KBM-7 (cell line): Measurements from ENCODE around the gene LSR.
"Not testable (repeated sequence)": the region's sequence is repeated elsewhere in the genome, so short reads cannot be mapped to it uniquely, and the experiment has no call there.

ENCODE experiments used
- DNase-seq: peaks from one replicate; pipeline ENCODE4 v3.0.0-alpha.2; 2015
- in situ Hi-C: fragments of 300-500 bp; cut with MboI; formaldehyde crosslinking; loops from 2 replicates; pipeline ENCODE4 v1.14.3; 2020; ENCODE audit warnings: low sequenced_read_pairs, low pct_unique_long_range_greater_than_20kb, mixed read lengths

LSR gene

GRCh38 chr19:35239597-35239996 is 9.2 kb upstream of the LSR start:
- DNase-seq, in situ Hi-C loops: not testable (repeated sequence)

DNA sequence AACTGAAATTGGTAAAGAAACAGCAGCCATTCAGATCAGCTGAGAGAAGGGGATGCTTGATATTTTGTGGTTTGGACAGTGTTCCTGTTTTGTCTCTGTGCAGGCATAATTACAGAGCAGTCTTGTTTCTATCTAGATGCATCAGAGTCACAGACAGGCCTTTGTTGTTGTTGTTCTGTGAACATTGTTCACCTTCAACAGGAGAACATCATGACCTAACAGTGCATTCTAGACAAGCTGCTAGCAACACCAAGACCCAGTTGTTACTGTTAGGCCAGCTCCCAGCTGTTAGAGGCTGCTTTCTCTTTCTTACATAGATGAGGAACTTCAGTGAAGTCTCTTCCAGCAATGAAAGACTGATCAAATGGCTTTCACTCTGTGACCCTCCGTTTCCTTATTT is 8.5 kb upstream of the LSR start:
- peak; percentile 54 for DNase-seq
- in situ Hi-C loops: no loop called here

GRCh38 chr19:35241417-35241816 is 7.4 kb upstream of the LSR start:
- in situ Hi-C loops: no loop called here
- no peak for DNase-seq

DNA sequence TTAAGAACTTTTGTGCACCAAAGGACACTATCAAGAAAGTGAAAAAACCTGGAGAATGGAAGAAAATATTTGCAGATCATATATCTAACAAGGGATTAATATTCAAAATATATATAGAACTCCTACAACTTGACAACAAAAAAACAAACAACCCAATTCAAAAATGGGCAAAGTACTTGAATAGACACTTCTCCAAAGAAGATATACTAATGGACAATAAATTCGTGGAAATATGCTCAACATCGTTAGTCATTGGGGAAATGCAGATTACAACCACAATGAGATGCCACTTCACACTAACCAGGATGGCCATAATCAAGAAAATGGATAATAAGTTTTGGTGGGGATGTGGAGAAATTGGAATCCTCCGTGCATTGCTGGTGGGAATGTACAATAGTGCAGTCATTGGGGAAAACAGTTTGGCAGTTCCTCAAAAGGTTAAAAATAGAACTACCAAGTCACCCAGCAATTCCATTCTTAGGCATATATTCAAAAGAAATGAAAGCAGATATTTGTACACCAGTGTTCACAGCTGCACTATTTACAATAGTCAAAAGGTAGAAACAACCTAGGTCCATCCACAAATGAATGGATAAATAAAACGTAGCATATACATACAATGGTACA is 2.2 kb upstream of the LSR start:
- in situ Hi-C loops: no loop called here
- DNase-seq: no peak

- DNase-seq: no peak
- in situ Hi-C loops: no loop called here
Observed at GRCh38 chr19:35247526-35248309, 1.1 kb upstream of the LSR start.

DNA sequence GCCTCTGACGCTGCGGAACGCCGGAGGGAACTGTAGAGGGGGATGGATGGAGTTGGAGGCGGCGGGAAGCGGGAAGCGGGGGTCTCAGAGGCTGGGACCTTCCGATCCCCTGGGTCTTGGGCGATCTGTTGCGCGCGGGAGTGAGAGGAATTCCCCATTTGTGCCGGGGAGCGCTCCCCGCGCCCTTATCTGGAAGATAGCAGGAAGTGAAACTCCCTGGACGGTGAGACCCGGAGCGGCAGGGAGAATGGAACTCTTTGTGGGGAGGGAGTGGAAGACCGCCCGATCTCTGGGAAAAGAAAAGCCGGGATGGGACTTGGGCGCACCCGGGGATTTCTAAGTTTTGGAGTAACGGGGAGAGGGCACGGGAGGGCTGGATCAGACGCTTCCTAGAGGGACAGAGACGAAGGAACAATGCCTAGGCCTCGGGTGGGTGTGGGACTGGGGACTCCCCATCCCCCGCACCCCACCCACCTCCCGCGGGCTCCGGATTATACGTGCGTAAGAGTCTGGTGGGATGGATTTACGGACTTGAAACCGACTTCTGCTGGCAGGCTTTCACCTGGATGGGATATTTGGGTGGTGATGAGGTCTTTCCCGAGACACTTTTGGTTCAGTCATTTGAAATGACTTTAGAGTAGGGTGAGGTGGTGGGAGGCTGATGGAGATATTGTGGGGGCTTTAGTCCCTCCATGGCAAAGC is 495 bp downstream of the LSR start:
- in situ Hi-C loops: no loop called here
- DNase-seq: no peak

GRCh38 chr19:35249848-35250711 is 1.3 kb downstream of the LSR start:
- in situ Hi-C loops: no loop called here
- no peak for DNase-seq

- in situ Hi-C loops: no loop called here
- DNase-seq: no peak
Observed at GRCh38 chr19:35251456-35251855, 2.7 kb downstream of the LSR start.

- in situ Hi-C loops: no loop called here
- DNase-seq: no peak
Observed at GRCh38 chr19:35253316-35254286, 4.8 kb downstream of the LSR start.

DNA sequence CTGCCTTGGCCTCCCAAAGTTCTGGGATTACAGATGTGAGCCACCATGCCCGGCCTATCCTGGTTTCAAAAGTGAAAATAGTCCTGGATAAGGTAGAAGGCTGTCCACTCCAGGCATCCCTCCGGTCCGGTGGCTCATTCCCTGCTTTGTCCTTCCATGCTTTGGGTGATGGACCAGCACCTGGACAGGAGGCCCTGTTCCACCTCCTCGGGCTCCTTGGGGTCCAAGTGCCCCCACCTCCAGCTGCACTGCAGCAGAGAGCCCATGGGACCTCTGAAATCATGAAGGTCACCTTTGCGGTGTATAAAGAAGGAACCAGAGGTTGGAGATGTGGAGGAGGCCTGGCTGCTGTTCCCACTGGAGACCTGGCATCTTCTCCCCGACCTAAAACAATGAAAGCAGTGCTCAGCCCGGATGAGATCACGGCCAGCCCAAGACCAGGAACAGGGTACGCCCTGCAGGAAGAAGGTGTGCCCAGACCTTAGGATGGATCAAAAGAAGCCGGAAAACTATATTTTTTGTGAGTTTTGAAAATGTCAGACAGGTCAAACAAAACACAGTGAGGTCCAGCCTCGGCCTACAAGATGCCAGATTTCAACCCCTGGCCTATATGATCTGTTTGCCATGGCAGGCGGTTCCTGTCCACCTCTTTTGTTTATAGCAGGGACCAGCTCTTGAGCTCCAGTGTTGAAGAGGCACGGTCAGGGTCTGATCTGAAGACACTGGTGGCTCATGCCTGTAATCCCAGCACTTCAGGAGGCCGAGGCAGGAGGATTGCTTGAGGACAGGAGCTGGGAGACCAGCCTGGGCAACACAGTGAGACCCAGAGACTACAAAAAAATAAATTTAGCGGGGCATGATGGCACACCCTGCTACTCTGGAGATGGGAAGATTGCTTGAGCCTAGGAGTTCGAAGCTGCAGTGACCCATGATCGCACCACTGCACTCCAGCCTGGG is 5.8 kb downstream of the LSR start:
- DNase-seq: no peak
- in situ Hi-C loops: no loop called here

GRCh38 chr19:35256566-35256965 is 7.8 kb downstream of the LSR start:
- no peak for DNase-seq
- in situ Hi-C loops: no loop called here

DNA sequence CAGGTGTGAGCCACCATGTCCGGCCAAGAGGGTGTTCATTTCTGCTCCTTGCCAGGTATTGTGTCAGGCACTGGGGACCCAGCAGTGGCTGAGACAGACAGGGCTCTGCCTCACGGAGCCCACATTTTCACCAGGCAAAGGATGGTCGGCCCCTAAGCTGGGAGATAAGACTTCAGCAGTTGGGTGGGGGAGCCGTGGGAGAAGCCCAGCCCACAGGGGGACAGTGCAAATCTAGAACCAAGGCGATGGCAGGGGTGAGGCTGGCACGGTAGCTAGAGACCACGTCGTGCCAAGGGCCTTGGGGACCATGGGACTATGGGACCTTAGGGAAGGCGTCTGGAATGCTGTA is 8.3 kb downstream of the LSR start:
- in situ Hi-C loops: no loop called here

DNA sequence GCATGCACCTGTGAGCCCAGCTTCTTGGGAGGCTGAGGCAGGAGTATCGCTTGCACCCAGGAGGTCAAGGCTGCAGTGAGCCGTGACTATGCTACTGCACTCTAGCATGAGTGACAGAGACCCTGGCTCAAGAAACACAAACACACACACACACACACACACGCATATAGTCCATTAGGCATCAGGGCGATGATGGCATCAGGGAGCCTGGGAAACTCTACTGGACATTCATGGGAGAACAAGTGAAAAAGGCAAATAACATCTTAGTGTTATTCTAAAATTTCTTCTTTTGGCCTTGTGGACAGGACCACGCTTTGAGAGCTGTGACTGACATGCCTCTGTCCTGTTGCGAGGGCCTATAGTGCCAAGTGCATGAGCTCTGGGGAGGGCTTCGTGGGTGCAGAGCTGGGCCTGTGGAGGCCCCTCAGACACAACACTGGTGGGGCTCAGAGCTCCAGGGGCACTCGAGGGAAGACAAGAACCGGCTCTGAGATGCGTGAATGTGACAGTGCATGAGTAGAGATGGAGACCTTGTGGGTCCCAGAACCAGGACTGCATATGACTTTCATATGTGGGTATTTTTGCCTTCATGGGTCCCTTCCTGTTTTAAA is 12.0 kb downstream of the LSR start:
- DNase-seq: no peak
- in situ Hi-C loops: no loop called here

More for the DNA sequence above, 8.3 kb downstream of the LSR start:
- DNase-seq: no peak

DNA sequence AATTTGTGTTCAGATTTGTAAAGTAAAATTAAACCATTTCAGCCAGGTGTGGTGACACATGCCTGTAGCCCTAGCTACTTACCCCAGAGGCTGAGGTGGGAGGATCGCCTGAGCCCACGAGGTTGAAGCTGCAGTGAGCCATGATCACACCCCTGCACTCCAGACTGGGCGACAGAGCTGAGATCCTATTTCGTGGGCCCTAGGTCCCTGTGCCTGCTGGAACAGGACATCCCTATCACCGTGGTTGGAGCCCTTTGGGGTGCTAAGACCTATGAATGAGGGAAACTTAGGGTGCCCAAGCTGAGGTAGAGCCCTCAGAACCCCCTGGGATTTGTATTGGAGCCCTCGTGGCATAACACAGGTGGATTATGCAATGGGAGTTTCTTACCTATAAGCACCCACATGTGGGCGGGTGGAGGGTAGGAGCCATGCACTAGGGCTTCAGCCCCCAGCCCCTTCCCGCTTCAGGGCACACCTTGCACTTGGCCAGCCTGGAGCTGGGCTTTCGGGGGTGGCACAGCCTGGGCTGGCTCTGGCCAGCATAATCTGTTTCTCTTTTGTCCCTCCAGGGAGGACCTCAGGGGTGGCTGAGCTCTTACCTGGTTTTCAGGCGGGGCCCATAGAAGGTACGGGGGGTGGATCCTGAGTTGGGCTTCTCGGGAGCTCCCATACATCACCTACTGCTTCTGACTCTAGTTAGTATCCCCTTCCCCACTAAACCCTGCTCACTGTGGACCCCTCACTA is 12.7 kb downstream of the LSR start:
- DNase-seq: no peak
- in situ Hi-C loops: no loop called here

GRCh38 chr19:35262101-35262761 is 13.4 kb downstream of the LSR start:
- in situ Hi-C loops: no loop called here
- DNase-seq: no peak
